Effector CD8-positive, alpha-beta T cell (primary cell): ENCODE data around the gene SALL1.

Experiments used
- DNase-seq: peaks from one replicate; lab custom pipeline; 2025; lab: John Stamatoyannopoulos, UW

The SALL1 gene

GRCh38 chr16:51141106-51141505 is 10.0 kb downstream of the SALL1 start:
- DNase-seq: no peak

GRCh38 chr16:51140112-51140511 is 11.0 kb downstream of the SALL1 start:
- no peak for DNase-seq

- no peak for DNase-seq
Measured at GRCh38 chr16:51139568-51139967, 11.5 kb downstream of the SALL1 start.

GRCh38 chr16:51138178-51138577 is 12.9 kb downstream of the SALL1 start:
- DNase-seq: no peak

- no peak for DNase-seq
Measured at GRCh38 chr16:51137097-51137496, 14.0 kb downstream of the SALL1 start.

GRCh38 chr16:51134876-51135275 is 16.2 kb downstream of the SALL1 start:
- no peak for DNase-seq

GRCh38 chr16:51134269-51134812 is 16.7 kb downstream of the SALL1 start:
- DNase-seq: no peak

GRCh38 chr16:51133688-51134087 is 17.4 kb downstream of the SALL1 start:
- no peak for DNase-seq

GRCh38 chr16:51133183-51133582 is 17.9 kb downstream of the SALL1 start:
- no peak for DNase-seq

GRCh38 chr16:51132490-51133115 is 18.5 kb downstream of the SALL1 start:
- DNase-seq: no peak

GRCh38 chr16:51131619-51132018 is 19.5 kb downstream of the SALL1 start:
- no peak for DNase-seq

GRCh38 chr16:51129105-51129504 is 22.0 kb downstream of the SALL1 start:
- DNase-seq: no peak

GRCh38 chr16:51125992-51126391 is 25.1 kb downstream of the SALL1 start:
- no peak for DNase-seq

- no peak for DNase-seq
Measured at GRCh38 chr16:51124896-51125295, 26.2 kb downstream of the SALL1 start.

- no peak for DNase-seq
Measured at GRCh38 chr16:51121850-51122249, 29.2 kb downstream of the SALL1 start.

GRCh38 chr16:51120730-51121347 is 30.2 kb downstream of the SALL1 start:
- DNase-seq: no peak

GRCh38 chr16:51119973-51120729 is 30.9 kb downstream of the SALL1 start:
- DNase-seq: no peak

GRCh38 chr16:51119556-51119955 is 31.5 kb downstream of the SALL1 start:
- no peak for DNase-seq

GRCh38 chr16:51116353-51116752 is 34.7 kb downstream of the SALL1 start:
- no peak for DNase-seq

GRCh38 chr16:51114382-51114781 is 36.7 kb downstream of the SALL1 start:
- no peak for DNase-seq

- DNase-seq: no peak
Measured at GRCh38 chr16:51113236-51114125, 37.6 kb downstream of the SALL1 start.

- no peak for DNase-seq
Measured at GRCh38 chr16:51112323-51112722, 38.7 kb downstream of the SALL1 start.
